GM12874 (cell line): ENCODE data around the gene NFE2L3.

Experiments
- TF ChIP-seq, protein P1 (sequence below): IDR thresholded peaks from 2 replicates; pipeline ENCODE4 v1.5.1; 2011; ENCODE audit warnings: low read depth, mild to moderate bottlenecking, control low read depth, low read length, moderate library complexity; ENCODE audit not compliant: insufficient read depth

Gene NFE2L3

DNA sequence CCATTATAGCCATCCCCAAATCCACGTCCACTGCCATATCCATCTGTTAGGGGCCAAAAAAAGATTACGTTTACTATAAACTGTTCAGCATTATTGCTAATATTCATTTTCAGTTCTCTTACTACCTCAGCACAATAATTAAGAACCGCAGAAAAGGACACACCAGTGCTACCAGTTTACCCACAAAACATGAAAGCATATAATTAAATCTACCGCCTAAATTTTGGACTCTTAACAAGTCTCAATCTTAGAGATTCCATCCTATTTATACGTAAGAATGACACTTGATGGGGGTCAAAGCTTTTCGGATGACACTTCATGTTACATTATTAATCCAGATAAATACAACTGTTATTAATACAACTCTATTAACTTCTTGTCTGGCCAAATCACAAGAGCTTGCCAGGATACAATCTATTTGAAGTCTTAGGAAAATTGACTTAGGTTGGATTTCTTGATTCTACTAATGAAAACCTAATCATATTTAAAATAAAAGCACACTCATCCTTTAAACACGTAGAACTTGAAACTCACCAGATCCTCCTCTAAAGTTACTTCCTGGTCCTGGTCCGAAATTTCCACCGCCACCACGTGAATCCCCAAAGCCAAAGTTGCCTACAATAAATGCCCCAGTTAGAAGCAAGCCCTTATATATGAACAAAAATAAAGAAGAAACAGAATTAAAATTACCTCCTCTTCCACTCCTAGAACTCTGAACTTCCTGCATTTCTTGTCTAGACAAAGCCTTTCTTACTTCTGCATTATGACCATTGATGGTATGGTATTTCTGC lies 44.1 kb downstream of the NFE2L3 start:
- TF ChIP-seq, protein P1, sequence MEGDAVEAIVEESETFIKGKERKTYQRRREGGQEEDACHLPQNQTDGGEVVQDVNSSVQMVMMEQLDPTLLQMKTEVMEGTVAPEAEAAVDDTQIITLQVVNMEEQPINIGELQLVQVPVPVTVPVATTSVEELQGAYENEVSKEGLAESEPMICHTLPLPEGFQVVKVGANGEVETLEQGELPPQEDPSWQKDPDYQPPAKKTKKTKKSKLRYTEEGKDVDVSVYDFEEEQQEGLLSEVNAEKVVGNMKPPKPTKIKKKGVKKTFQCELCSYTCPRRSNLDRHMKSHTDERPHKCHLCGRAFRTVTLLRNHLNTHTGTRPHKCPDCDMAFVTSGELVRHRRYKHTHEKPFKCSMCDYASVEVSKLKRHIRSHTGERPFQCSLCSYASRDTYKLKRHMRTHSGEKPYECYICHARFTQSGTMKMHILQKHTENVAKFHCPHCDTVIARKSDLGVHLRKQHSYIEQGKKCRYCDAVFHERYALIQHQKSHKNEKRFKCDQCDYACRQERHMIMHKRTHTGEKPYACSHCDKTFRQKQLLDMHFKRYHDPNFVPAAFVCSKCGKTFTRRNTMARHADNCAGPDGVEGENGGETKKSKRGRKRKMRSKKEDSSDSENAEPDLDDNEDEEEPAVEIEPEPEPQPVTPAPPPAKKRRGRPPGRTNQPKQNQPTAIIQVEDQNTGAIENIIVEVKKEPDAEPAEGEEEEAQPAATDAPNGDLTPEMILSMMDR: no peak

DNA sequence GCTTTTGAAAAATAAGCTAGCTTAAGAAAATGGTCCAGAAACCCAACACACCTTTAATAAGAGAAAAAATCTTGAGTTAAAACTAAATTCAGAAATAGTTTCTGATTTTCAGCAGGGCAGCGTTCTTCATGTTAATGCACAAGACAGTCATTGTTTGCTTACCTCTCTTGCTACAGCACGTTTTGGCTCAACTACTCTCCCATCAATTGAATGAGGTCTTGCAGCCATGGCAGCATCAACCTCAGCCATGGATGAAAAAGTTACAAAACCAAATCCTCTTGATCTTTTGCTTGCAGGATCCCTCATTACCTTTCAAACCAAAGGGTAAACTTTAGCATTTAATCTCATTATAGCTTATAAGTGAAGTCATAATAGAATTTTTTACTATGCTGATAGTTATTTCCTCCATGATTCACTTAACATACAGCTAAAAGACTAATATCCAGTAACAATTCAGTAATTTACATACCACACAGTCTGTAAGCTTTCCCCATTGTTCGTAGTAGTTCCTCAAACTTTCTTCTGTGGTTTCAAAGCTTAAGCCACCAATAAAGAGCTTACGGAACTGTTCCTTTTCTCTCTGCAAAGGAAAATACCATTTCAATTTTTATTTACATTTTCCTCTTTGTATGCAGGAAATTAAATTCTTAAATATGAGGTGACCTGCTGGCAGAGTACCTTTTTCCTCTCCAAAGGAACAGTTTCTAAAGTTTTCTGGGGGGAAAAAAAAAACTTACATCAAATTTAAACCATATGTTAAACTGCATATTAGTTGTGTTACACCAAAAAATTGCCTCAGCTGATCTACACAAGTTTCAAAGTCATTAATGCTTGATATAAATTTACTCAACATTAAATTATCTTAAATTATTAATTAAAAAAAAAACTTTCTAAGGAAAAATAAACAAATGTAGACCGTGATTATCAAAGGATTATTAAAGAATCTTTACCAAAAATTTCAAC lies 45.4 kb downstream of the NFE2L3 start:
- TF ChIP-seq, protein P1: no peak

DNA sequence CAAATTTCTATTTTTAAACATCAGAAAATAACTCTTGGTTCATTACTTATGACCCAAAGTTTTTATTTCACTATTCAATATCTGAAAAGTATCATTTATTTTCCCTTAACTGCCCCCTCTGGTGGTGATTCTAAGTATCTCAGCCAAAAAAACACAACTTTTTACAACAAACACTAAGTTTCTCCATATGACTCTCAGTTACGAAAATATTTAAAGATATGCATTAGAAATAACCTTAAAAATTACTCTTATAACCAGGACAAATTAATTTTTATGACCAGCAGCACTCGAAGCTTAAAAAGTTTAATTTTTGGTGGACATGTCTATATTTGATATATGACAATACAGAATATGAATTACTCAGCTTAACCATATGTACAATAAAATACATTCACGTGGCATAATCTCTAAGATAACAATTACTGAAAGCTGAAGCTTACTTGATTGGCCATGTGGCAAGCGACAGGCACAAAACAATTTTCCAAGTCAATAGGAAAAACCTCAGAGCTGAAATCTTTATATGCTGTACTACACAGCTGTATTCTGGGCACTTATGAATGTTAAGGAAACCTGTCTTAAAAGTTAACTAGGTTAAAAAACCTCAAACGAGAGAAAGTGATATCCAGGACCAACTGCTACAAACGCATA lies 46.3 kb downstream of the NFE2L3 start:
- TF ChIP-seq, protein P1: peak; percentile 44; the same call in 1 of the 2 replicates

DNA sequence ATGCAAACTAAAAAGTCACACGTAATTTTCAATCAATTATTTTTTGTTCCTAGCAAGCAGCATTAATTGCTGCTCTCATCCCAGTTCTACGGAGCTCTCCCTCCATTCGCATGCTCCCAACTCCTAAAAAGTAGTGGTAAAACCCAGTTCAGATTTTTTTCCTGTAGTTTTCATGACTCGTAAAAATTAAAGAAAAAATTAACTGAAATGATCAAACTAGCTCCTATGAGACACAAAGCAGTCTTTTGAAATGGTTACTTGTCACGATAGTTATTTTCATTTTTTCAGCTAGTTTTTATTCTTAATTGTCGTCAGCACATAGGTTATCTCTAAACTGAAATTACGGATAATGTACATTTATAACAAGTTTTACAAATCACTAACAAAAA lies 46.8 kb downstream of the NFE2L3 start:
- TF ChIP-seq, protein P1: no peak

DNA sequence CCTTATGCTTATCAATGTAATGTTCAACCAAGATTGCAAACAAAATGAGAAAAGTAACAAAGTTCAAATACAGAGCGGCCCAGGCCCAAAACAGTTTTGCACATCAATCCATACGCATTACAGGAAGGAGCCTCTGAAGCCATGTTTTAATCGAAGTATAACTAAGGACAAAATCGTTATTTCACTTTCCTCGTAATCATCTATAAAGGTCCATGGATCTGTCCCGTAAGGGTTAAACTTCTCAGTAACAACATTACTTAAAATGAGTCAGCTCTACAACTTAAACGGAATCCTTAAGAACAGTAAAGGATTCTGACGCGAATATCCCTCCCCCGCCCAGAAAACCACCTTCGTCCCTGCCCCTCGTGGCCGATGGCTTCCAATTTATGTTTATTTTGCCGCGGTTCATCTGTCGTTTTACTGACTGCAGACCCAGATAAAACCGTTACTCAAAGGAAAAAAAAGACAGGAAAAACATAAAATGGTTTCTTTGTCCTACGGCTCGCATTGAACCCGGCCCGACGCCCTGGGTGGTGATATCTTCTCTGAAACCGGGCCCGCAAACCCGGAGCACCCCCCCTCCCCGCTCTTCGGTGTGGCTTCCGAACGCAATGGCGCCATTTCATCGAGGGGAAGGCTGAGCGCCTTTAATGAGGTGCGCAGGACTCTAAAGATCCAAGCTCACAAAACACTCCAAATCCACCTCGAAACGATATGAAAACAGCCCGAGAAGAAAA lies 47.5 kb downstream of the NFE2L3 start:
- TF ChIP-seq, protein P1: no peak

DNA sequence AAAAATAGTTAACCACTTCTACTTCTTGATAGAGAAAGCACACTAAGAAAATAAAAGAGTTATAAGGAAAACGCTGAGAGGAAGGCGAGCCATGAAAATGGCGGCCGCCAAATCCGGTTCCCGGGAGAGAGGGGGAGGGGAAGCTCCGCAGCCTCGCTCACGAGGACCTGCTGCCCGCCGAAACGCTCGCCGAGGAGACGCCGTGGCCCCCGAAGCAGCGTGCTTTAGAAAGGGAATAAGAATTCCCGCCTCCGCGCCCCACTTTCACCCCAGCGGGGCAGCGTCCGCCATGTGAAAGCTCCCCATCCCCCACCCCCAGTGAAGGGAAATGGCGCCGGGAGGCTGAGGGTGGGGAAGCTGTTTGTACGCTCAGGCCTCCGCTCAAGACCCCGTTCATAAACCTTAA lies 48.0 kb downstream of the NFE2L3 start:
- TF ChIP-seq, protein P1: no peak
